K562 (cell line): ENCODE measurements around the gene FNBP1. TPM values are rescaled to one million over a fixed set of nuclear protein-coding genes. Genes with fewer than 3 reads are reported as not detected.

ENCODE experiments used
- CHCHD3 ChIP-seq: fragments of 250-450 bp; sonication (Bioruptor Pico); IDR thresholded peaks from 2 replicates; pipeline ENCODE4 v2.1.2; 2022; ENCODE audit warnings: mild to moderate bottlenecking
- CHD2 ChIP-seq: IDR thresholded peaks from 2 replicates; pipeline ENCODE4 v1.6.1; 2011; ENCODE audit warnings: low read depth, low read length
- HMBOX1 ChIP-seq: sonication (generic); IDR thresholded peaks from 2 replicates; pipeline ENCODE4 v1.6.1; 2016
- LCOR ChIP-seq: sonication (generic); formaldehyde crosslinking; IDR thresholded peaks from 2 replicates; pipeline ENCODE4 v1.8.0; 2022; ENCODE audit warnings: mild to moderate bottlenecking, missing genetic modification reagents
- MAZ ChIP-seq, 2 experiments: fragments of 450-650 bp in 1 of 2; sonication (generic) in 1 of 2; formaldehyde crosslinking; IDR thresholded peaks in 1 of 2; conservative IDR thresholded peaks in 1 of 2; 2 replicates each; pipeline versions ENCODE4 v1.4.0 to v1.5.0; 2020; ENCODE audit warnings: mild to moderate bottlenecking in 1 of 2, missing genetic modification reagents in 1 of 2
- OTX1 ChIP-seq: fragments of 450-650 bp; formaldehyde crosslinking; IDR thresholded peaks from 2 replicates; pipeline ENCODE4 v1.4.0; 2022; ENCODE audit warnings: mild to moderate bottlenecking
- PYGO2 ChIP-seq: fragments of 450-650 bp; IDR thresholded peaks from 2 replicates; pipeline ENCODE4 v1.6.1; 2016; ENCODE audit warnings: mild to moderate bottlenecking, missing genetic modification characterization, moderate library complexity, missing compliant biosample characterization
- SIN3A ChIP-seq, 2 experiments: fragments of 150-350 bp in 1 of 2; IDR thresholded peaks; 2 replicates each; pipeline ENCODE4 v1.6.1; 2011 to 2016; ENCODE audit warnings: borderline replicate concordance in 2 of 2, low read depth in 2 of 2, low read length in 2 of 2, mild to moderate bottlenecking in 2 of 2, moderate library complexity in 2 of 2; ENCODE audit not compliant: control insufficient read depth in 1 of 2
- THRB ChIP-seq: fragments of 450-650 bp; formaldehyde crosslinking; conservative IDR thresholded peaks from 2 replicates; pipeline ENCODE4 v1.4.0; 2022; ENCODE audit warnings: mild to moderate bottlenecking, missing genetic modification characterization
- YY1 ChIP-seq, 3 experiments: IDR thresholded peaks; 2 replicates each; pipeline ENCODE4 v1.6.1; 2011; ENCODE audit warnings: low read length in 2 of 3, mild to moderate bottlenecking in 2 of 3, moderate library complexity in 2 of 3, borderline replicate concordance in 1 of 3, control low read depth in 1 of 3, low read depth in 1 of 3; ENCODE audit not compliant: insufficient read depth in 3 of 3, insufficient replicate concordance in 2 of 3, control insufficient read depth in 1 of 3, insufficient read length in 1 of 3; ENCODE audit errors: extremely low read depth in 1 of 3
- ZMIZ1 ChIP-seq, 2 experiments: fragments of 150-350 bp in 1 of 2; IDR thresholded peaks; 2 replicates each; pipeline ENCODE4 v1.6.1; 2012 to 2016; ENCODE audit warnings: low read depth in 2 of 2, low read length in 2 of 2, mild to moderate bottlenecking in 1 of 2, moderate library complexity in 1 of 2
- polyA plus RNA-seq, 8 experiments: library from polyadenylated mRNA; depleted of rRNA in 4 of 8; stranded (reverse) in 5 of 8; unstranded in 3 of 8; fragments of >200 nt; fragmentation: Nextera tagmentation in 2 of 8; fragmentation: Illumina TruSeq in 1 of 8; extraction: Ambion mirVana in 2 of 8; extraction: Trizol in 1 of 8; gene quantifications; 2 replicates each; pipeline versions ENCODE4 v1.2.1 to v1.2.3, GENCODE V29; 2011 to 2014; ENCODE audit warnings: inconsistent platforms in 1 of 8, missing spikeins in 1 of 8
- total RNA-seq, 7 experiments: library from RNA; depleted of rRNA in 6 of 7; stranded (reverse); fragments of >200 nt in 6 of 7; fragmentation: Illumina TruSeq in 2 of 7; extraction: Trizol in 2 of 7; gene quantifications; 2 replicates each; pipeline versions ENCODE4 v1.2.1 to v1.2.3, GENCODE V29; 2011 to 2021; ENCODE audit warnings: low replicate concordance in 1 of 7
- TF ChIP-seq, protein P1 (sequence below): fragments of 450-650 bp; IDR thresholded peaks from 2 replicates; pipeline ENCODE4 v1.6.1; 2018; ENCODE audit not compliant: partially characterized antibody
- TF ChIP-seq, protein P2 (sequence below): fragments of 450-650 bp; formaldehyde crosslinking; IDR thresholded peaks from 2 replicates; pipeline ENCODE4 v1.4.0; 2022; ENCODE audit warnings: missing genetic modification characterization

The FNBP1 gene
- total and polyA plus RNA-seq, 9 of the 15 experiments (the other 6 are each of a cell fraction or from before 2014, with no cell fraction given): 1.8 to 14.9 (median 7.6) TPM

GRCh38 chr9:129879103-129879699, 163.8 kb downstream of the FNBP1 start (continued):
- TF ChIP-seq SIN3A (IDR thresholded peaks at IDR 0.05; ENCODE audit: borderline replicate concordance in 2 of 2, control insufficient read depth in 1 of 2, low read depth in 2 of 2, low read length in 2 of 2): 0 out of 4 replicates have a peak, but pooled peaks of 1 of the 2 experiments have one; percentile 2
- TF ChIP-seq PYGO2 (tag): peak; percentile 65; the same call in 1 of the 2 replicates
- TF ChIP-seq CHD2: peak; percentile 11; the same call in 1 of the 2 replicates
- peak; percentile 86 for TF ChIP-seq OTX1 (CRISPR knock-in tag)
- TF ChIP-seq, protein P1, sequence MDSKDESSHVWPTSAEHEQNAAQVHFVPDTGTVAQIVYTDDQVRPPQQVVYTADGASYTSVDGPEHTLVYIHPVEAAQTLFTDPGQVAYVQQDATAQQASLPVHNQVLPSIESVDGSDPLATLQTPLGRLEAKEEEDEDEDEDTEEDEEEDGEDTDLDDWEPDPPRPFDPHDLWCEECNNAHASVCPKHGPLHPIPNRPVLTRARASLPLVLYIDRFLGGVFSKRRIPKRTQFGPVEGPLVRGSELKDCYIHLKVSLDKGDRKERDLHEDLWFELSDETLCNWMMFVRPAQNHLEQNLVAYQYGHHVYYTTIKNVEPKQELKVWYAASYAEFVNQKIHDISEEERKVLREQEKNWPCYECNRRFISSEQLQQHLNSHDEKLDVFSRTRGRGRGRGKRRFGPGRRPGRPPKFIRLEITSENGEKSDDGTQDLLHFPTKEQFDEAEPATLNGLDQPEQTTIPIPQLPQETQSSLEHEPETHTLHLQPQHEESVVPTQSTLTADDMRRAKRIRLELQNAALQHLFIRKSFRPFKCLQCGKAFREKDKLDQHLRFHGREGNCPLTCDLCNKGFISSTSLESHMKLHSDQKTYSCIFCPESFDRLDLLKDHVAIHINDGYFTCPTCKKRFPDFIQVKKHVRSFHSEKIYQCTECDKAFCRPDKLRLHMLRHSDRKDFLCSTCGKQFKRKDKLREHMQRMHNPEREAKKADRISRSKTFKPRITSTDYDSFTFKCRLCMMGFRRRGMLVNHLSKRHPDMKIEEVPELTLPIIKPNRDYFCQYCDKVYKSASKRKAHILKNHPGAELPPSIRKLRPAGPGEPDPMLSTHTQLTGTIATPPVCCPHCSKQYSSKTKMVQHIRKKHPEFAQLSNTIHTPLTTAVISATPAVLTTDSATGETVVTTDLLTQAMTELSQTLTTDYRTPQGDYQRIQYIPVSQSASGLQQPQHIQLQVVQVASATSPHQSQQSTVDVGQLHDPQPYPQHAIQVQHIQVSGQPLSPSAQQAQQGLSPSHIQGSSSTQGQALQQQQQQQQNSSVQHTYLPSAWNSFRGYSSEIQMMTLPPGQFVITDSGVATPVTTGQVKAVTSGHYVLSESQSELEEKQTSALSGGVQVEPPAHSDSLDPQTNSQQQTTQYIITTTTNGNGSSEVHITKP: no peak
- TF ChIP-seq YY1 (IDR thresholded peaks at IDR 0.05; ENCODE audit: borderline replicate concordance in 1 of 3, control insufficient read depth in 1 of 3, extremely low read depth in 1 of 3, insufficient read depth in 3 of 3, insufficient read length in 1 of 3, insufficient replicate concordance in 2 of 3, low read depth in 1 of 3, low read length in 2 of 3): peak in 1 of 3 experiments; percentile 69
- peak; percentile 89; the same call in 1 of the 2 replicates for TF ChIP-seq CHCHD3 (CRISPR knock-in tag)
- TF ChIP-seq MAZ (CRISPR knock-in tag; conservative IDR thresholded peaks at IDR 0.05 in 1 of 2, IDR thresholded peaks at IDR 0.05 in 1 of 2): peak in 1 of 2 experiments; percentile 93; a peak in 1 of 4 replicates
- TF ChIP-seq THRB: no peak; the same call in 1 of the 2 replicates
- peak in 1 of 2 experiments; percentile 99; a peak in 2 of 4 replicates for TF ChIP-seq ZMIZ1 (IDR thresholded peaks at IDR 0.05; ENCODE audit: low read depth in 2 of 2, low read length in 2 of 2)
- TF ChIP-seq, protein P2, sequence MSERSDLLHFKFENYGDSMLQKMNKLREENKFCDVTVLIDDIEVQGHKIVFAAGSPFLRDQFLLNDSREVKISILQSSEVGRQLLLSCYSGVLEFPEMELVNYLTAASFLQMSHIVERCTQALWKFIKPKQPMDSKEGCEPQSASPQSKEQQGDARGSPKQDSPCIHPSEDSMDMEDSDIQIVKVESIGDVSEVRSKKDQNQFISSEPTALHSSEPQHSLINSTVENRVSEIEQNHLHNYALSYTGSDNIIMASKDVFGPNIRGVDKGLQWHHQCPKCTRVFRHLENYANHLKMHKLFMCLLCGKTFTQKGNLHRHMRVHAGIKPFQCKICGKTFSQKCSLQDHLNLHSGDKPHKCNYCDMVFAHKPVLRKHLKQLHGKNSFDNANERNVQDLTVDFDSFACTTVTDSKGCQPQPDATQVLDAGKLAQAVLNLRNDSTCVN: no peak
- no peak for TF ChIP-seq LCOR (CRISPR knock-in tag)
- no peak for TF ChIP-seq HMBOX1
